ENCODE measurements around the gene CPAMD8.
A peak's percentile ranks its signal among the peaks of the same experiment; 100 is the strongest.

Gene CPAMD8

DNA sequence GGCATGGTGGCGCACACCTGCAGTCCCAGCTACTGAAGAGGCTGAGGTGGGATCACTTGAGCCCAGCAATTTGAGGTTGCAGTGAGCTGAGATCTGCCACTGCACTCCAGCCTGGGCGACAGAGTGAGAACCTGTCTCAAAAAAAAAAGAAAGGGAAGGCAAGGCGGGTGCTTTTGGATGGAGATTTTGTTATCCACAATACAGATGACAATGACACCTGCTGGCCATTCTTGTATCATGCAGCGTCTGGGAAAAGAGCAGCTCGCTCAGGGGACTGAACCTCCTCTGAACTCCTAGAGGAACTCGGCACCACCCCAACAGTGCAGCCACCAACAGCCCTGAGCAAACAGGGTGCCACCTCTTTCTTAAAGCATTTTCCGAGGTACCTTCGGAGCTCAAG lies 25.8 kb upstream of the CPAMD8 start:
- H3K4me3 ChIP-seq (ENCODE audit: insufficient read depth in 1 of 2, low read depth in 1 of 2, low read length in 2 of 2): no peak overlapping the region
- no peak overlapping the region for H2BK5ac ChIP-seq (ENCODE audit: low read depth, low read length, poor library complexity, severe bottlenecking)
- H3K9me3 ChIP-seq (ENCODE audit: control insufficient read depth, low read length): no peaks in the 10 kb centered on the region
- no peak overlapping the region for H3K27ac ChIP-seq (ENCODE audit: low read length, poor library complexity, severe bottlenecking)
- H2BK120ac ChIP-seq (ENCODE audit: low read depth, low read length): no peak overlapping the region
- H2AFZ ChIP-seq (ENCODE audit: low read depth, low read length): no peak overlapping the region
- 75% methylated on average over 8 of the region's 8 CpGs for WGBS
- no peak overlapping the region for H3K14ac ChIP-seq (ENCODE audit: low read length in 2 of 2)
- no peaks in the 10 kb centered on the region for H3K79me1 ChIP-seq (replicated peaks; ENCODE audit: low read length, poor library complexity, severe bottlenecking)
- H3K9ac ChIP-seq (ENCODE audit: low read length): no peak overlapping the region
- DNase-seq: peak; percentile 63
- H3K23ac ChIP-seq (ENCODE audit: low read length in 2 of 2): no peak overlapping the region
- no peak overlapping the region for H3K4me2 ChIP-seq (ENCODE audit: low read length, poor library complexity, severe bottlenecking)
- no peak overlapping the region for H2BK15ac ChIP-seq (ENCODE audit: low read depth, poor library complexity, severe bottlenecking)
- H3K18ac ChIP-seq (ENCODE audit: low read depth in 1 of 2, low read length in 2 of 2): no peak overlapping the region
- no peak overlapping the region for H3K4ac ChIP-seq (ENCODE audit: low read depth in 1 of 2, low read length in 2 of 2)
- peaks cover 23 to 25% of the 10 kb centered on the region in 2 experiments for H3K36me3 ChIP-seq (ENCODE audit: control insufficient read depth in 1 of 2, insufficient read depth in 2 of 2, low read depth in 1 of 2, low read length in 2 of 2)
- no peak overlapping the region for H4K91ac ChIP-seq (ENCODE audit: low read length)
- no peak overlapping the region for H2BK12ac ChIP-seq (ENCODE audit: low read length in 2 of 2)
- H3K27me3 ChIP-seq (ENCODE audit: control insufficient read depth in 1 of 2, insufficient read depth in 1 of 2, low read length in 2 of 2): no peaks in the 10 kb centered on the region
- no peak overlapping the region for H2AK5ac ChIP-seq (ENCODE audit: low read length, severe bottlenecking)
- H3K4me1 ChIP-seq (ENCODE audit: control insufficient read depth, insufficient read depth, low read depth, low read length): peaks cover 3% of the 10 kb centered on the region
- no peak overlapping the region for H4K8ac ChIP-seq (ENCODE audit: low read length)

DNA sequence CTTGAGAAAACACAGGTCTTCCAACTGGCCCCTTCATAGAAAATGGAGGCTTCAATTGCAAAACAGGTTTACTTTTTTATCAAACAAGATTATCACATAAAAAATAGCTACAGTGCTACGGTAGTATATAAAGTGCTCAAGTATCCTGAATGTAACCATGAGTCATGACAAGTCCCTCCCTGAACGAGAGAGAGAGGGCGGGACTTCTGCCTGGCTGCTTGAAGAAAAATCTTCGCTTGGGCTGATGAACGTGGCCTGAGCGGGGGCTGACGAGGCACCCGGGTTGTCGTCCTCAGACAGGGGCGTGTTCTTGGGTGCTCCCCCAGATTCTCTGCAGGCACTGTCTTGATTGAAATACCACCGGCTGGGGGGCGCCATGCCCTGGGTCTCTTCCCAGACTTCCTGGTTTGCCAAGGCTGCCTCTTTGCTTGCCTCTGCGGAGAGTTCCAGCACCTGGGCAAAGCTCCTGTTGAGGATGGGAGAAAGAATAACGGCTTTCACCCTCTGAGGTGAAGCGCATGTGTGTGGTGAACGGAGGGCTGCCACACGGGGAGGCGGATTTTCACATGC lies 23.2 kb upstream of the CPAMD8 start:
- no peak overlapping the region for H2BK15ac ChIP-seq (ENCODE audit: low read depth, poor library complexity, severe bottlenecking)
- peaks cover 0 to 1% of the 10 kb centered on the region in 2 experiments for H3K27me3 ChIP-seq (ENCODE audit: control insufficient read depth in 1 of 2, insufficient read depth in 1 of 2, low read length in 2 of 2)
- H2AK5ac ChIP-seq (ENCODE audit: low read length, severe bottlenecking): no peak overlapping the region
- H2BK120ac ChIP-seq (ENCODE audit: low read depth, low read length): no peak overlapping the region
- peak; percentile 68 for DNase-seq
- no peaks in the 10 kb centered on the region for H3K79me1 ChIP-seq (replicated peaks; ENCODE audit: low read length, poor library complexity, severe bottlenecking)
- peaks cover 3% of the 10 kb centered on the region for H3K4me1 ChIP-seq (ENCODE audit: control insufficient read depth, insufficient read depth, low read depth, low read length)
- peak overlapping the region; percentile 11 for H3K9ac ChIP-seq (ENCODE audit: low read length)
- no peak overlapping the region for H2BK12ac ChIP-seq (ENCODE audit: low read length in 2 of 2)
- H3K4ac ChIP-seq (ENCODE audit: low read depth in 1 of 2, low read length in 2 of 2): no peak overlapping the region
- H3K4me2 ChIP-seq (ENCODE audit: low read length, poor library complexity, severe bottlenecking): no peak overlapping the region
- no peak overlapping the region for H3K14ac ChIP-seq (ENCODE audit: low read length in 2 of 2)
- H3K4me3 ChIP-seq (ENCODE audit: insufficient read depth in 1 of 2, low read depth in 1 of 2, low read length in 2 of 2): no peak overlapping the region
- H2AFZ ChIP-seq (ENCODE audit: low read depth, low read length): no peak overlapping the region
- H3K23ac ChIP-seq (ENCODE audit: low read length in 2 of 2): no peak overlapping the region
- no peak overlapping the region for H3K27ac ChIP-seq (ENCODE audit: low read length, poor library complexity, severe bottlenecking)
- no peak overlapping the region for H2BK5ac ChIP-seq (ENCODE audit: low read depth, low read length, poor library complexity, severe bottlenecking)
- peaks cover 13 to 14% of the 10 kb centered on the region in 2 experiments for H3K36me3 ChIP-seq (ENCODE audit: control insufficient read depth in 1 of 2, insufficient read depth in 2 of 2, low read depth in 1 of 2, low read length in 2 of 2)
- WGBS: 76% methylated on average over 18 of the region's 18 CpGs
- no peak overlapping the region for H4K91ac ChIP-seq (ENCODE audit: low read length)
- H3K9me3 ChIP-seq (ENCODE audit: control insufficient read depth, low read length): no peaks in the 10 kb centered on the region
- H3K18ac ChIP-seq (ENCODE audit: low read depth in 1 of 2, low read length in 2 of 2): no peak overlapping the region
- no peak overlapping the region for H4K8ac ChIP-seq (ENCODE audit: low read length)

DNA sequence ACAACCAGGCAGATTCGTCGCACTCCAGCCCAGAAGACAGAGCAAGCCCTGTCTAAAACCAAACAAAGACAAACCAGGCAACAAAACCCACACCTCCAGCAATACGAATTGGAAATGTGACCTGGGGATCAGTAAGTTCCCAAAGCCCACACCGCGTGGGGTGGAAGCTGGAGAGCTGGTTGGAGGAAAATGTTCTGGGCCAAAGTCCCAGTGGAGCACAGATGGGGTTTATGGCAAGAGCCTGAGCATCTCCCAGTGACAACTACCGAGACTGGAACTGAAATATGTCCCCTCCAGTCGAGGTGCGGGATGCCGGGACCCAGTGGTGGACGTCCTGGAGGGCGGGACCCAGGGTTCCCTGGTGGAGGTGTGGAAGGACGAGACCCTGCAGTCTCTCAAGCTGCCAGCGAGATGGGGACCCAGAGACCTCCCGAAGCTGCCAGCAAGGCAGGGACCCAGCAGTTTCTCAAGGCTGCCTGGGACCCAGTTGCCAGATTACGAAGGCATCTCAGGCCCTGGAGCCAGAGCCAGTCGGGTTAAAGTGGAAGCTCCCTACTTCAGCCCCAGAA lies 22.4 kb upstream of the CPAMD8 start:
- H3K4me2 ChIP-seq (ENCODE audit: low read length, poor library complexity, severe bottlenecking): no peak overlapping the region
- peaks cover 11% of the 10 kb centered on the region in 2 experiments for H3K36me3 ChIP-seq (ENCODE audit: control insufficient read depth in 1 of 2, insufficient read depth in 2 of 2, low read depth in 1 of 2, low read length in 2 of 2)
- H4K91ac ChIP-seq (ENCODE audit: low read length): no peak overlapping the region
- H2BK5ac ChIP-seq (ENCODE audit: low read depth, low read length, poor library complexity, severe bottlenecking): no peak overlapping the region
- peak overlapping the region; percentile 42 for H4K8ac ChIP-seq (ENCODE audit: low read length)
- H2AFZ ChIP-seq (ENCODE audit: low read depth, low read length): no peak overlapping the region
- H2BK12ac ChIP-seq (ENCODE audit: low read length in 2 of 2): no peak overlapping the region
- H3K9ac ChIP-seq (ENCODE audit: low read length): peak overlapping the region; percentile 11
- no peak overlapping the region for H3K23ac ChIP-seq (ENCODE audit: low read length in 2 of 2)
- no peak overlapping the region for H3K14ac ChIP-seq (ENCODE audit: low read length in 2 of 2)
- DNase-seq: no peak
- H3K9me3 ChIP-seq (ENCODE audit: control insufficient read depth, low read length): no peaks in the 10 kb centered on the region
- no peak overlapping the region for H3K4me3 ChIP-seq (ENCODE audit: insufficient read depth in 1 of 2, low read depth in 1 of 2, low read length in 2 of 2)
- no peak overlapping the region for H3K18ac ChIP-seq (ENCODE audit: low read depth in 1 of 2, low read length in 2 of 2)
- no peaks in the 10 kb centered on the region for H3K79me1 ChIP-seq (replicated peaks; ENCODE audit: low read length, poor library complexity, severe bottlenecking)
- no peak overlapping the region for H2AK5ac ChIP-seq (ENCODE audit: low read length, severe bottlenecking)
- no peak overlapping the region for H3K4ac ChIP-seq (ENCODE audit: low read depth in 1 of 2, low read length in 2 of 2)
- no peak overlapping the region for H3K27ac ChIP-seq (ENCODE audit: low read length, poor library complexity, severe bottlenecking)
- 89% methylated on average over 16 of the region's 16 CpGs for WGBS
- no peak overlapping the region for H2BK15ac ChIP-seq (ENCODE audit: low read depth, poor library complexity, severe bottlenecking)
- H3K27me3 ChIP-seq (ENCODE audit: control insufficient read depth in 1 of 2, insufficient read depth in 1 of 2, low read length in 2 of 2): peaks cover 1 to 6% of the 10 kb centered on the region in 2 experiments
- no peak overlapping the region for H2BK120ac ChIP-seq (ENCODE audit: low read depth, low read length)
- peaks cover 3% of the 10 kb centered on the region for H3K4me1 ChIP-seq (ENCODE audit: control insufficient read depth, insufficient read depth, low read depth, low read length)

DNA sequence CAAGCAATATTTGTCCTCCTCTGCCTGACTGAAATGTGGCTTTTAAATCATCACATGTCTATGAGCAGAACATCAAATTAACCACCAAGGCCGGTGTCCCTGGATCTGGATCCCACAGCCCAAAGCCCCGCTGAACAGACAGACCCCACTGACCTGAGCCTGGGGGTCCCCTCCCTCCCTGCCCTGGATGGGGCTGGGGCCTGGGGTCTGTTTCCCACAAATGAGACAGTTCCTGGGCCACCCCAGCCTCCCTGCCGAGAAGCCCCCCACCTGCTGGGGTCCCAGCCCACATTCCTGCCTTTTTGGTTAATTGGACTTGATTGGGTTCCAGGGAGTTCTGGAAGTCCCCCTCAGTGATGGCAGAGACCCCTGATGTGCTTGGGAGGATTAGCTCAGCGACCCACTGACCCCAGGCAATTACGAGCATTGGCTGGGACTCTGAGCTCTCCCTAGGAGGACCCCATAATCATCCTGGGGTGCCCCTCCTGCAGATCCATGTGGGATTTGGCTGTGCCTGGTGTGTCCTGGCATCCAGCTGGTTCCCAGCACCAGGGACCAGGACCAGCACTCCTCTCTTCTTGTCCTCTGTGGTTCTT lies 19.4 kb upstream of the CPAMD8 start:
- no peak overlapping the region for H2AFZ ChIP-seq (ENCODE audit: low read depth, low read length)
- H3K36me3 ChIP-seq (ENCODE audit: control insufficient read depth in 1 of 2, insufficient read depth in 2 of 2, low read depth in 1 of 2, low read length in 2 of 2): peaks cover 0 to 2% of the 10 kb centered on the region in 2 experiments

More for the DNA sequence above, 19.4 kb upstream of the CPAMD8 start:
- no peaks in the 10 kb centered on the region for H3K79me1 ChIP-seq (replicated peaks; ENCODE audit: low read length, poor library complexity, severe bottlenecking)
- 85% methylated on average over 5 of the region's 5 CpGs for WGBS
- H2BK15ac ChIP-seq (ENCODE audit: low read depth, poor library complexity, severe bottlenecking): no peak overlapping the region
- no peak overlapping the region for H2BK12ac ChIP-seq (ENCODE audit: low read length in 2 of 2)
- H2BK5ac ChIP-seq (ENCODE audit: low read depth, low read length, poor library complexity, severe bottlenecking): no peak overlapping the region
- peaks cover 6% of the 10 kb centered on the region for H3K4me1 ChIP-seq (ENCODE audit: control insufficient read depth, insufficient read depth, low read depth, low read length)
- H3K9ac ChIP-seq (ENCODE audit: low read length): no peak overlapping the region
- no peak overlapping the region for H4K91ac ChIP-seq (ENCODE audit: low read length)
- no peak overlapping the region for H4K8ac ChIP-seq (ENCODE audit: low read length)
- no peak overlapping the region for H3K4ac ChIP-seq (ENCODE audit: low read depth in 1 of 2, low read length in 2 of 2)
- DNase-seq: no peak
- H2BK120ac ChIP-seq (ENCODE audit: low read depth, low read length): no peak overlapping the region
- H3K4me2 ChIP-seq (ENCODE audit: low read length, poor library complexity, severe bottlenecking): no peak overlapping the region
- H3K14ac ChIP-seq (ENCODE audit: low read length in 2 of 2): no peak overlapping the region
- H3K27me3 ChIP-seq (ENCODE audit: control insufficient read depth in 1 of 2, insufficient read depth in 1 of 2, low read length in 2 of 2): peaks cover 19% of the 10 kb centered on the region in 2 experiments
- H3K23ac ChIP-seq (ENCODE audit: low read length in 2 of 2): no peak overlapping the region
- no peak overlapping the region for H3K4me3 ChIP-seq (ENCODE audit: insufficient read depth in 1 of 2, low read depth in 1 of 2, low read length in 2 of 2)
- H3K18ac ChIP-seq (ENCODE audit: low read depth in 1 of 2, low read length in 2 of 2): no peak overlapping the region
- H3K9me3 ChIP-seq (ENCODE audit: control insufficient read depth, low read length): no peaks in the 10 kb centered on the region
- H3K27ac ChIP-seq (ENCODE audit: low read length, poor library complexity, severe bottlenecking): no peak overlapping the region
- no peak overlapping the region for H2AK5ac ChIP-seq (ENCODE audit: low read length, severe bottlenecking)

Data from mesenchymal stem cell (in vitro differentiated cells and primary cell).